ENCODE data around the gene MAPKBP1. TPM values are rescaled to one million over a fixed set of nuclear protein-coding genes. Genes with fewer than 3 reads are reported as not detected.

The MAPKBP1 gene
- total and polyA plus RNA-seq, 2 of the 8 experiments (the other 6 are each of a cell fraction or from before 2014, with no cell fraction given) = 4.3 to 11.3 TPM

DNA sequence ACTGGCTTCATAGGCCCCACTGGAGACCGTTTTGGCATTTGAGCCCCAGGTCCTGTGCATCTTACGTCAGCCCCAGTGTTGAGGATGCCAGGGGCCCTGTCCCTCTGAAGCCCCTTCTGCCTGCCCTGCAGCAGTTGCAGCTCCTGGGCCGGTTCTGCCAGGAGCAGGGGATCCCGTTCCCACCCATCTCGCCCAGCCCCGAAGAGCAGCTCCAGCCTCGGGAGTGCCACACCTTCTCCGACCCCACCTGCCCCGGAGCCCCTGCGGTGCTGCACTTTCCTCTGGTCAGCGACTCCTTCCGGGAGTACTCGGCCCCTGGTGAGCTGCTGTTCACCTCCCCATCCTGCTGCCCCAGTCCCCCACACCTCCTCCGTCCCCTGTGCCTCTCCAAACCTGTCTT lies 72.9 kb downstream of the MAPKBP1 start:
- H3K23ac ChIP-seq (ENCODE audit: insufficient read length) = no peak overlapping the region
- no peak overlapping the region for H2BK120ac ChIP-seq (replicated peaks; ENCODE audit: low read depth, low read length)
- H4K91ac ChIP-seq (replicated peaks; ENCODE audit: insufficient read length, low read length) = no peak overlapping the region
- H3K18ac ChIP-seq (ENCODE audit: extremely low read depth, low read length) = no peak overlapping the region
- no peaks in the 10 kb centered on the region for H3K79me1 ChIP-seq (ENCODE audit: low read depth, low read length)
- H3K23me2 ChIP-seq (ENCODE audit: low read depth, low read length) = 0 out of 2 replicates have a peak, but pooled peaks cover 2% of the 10 kb centered on the region
- no peak overlapping the region for H2BK5ac ChIP-seq (ENCODE audit: low read depth, low read length)
- no peak overlapping the region for H2AK5ac ChIP-seq (ENCODE audit: low read depth, low read length)
- H3K36me3 ChIP-seq (ENCODE audit: control insufficient read depth in 2 of 4, insufficient read depth in 4 of 4, low read length in 3 of 4) = peaks cover 0 to 7% (median 2%) of the 10 kb centered on the region in 4 experiments; a peak in 3 of 8 replicates
- 95% methylated on average over 13 of the region's 14 CpGs; no CpG with 5 or more reads in 1 of the 2 experiments for WGBS, 2 experiments (ENCODE audit: extremely low coverage in 1 of 2, insufficient coverage in 1 of 2, insufficient read length in 1 of 2, insufficient replicate concordance in 2 of 2, low coverage in 1 of 2, low lambda C conversion rate in 2 of 2, missing lambda C conversion rate in 1 of 2)
- CTCF ChIA-PET (ENCODE audit: partially characterized antibody) = interaction anchor here (1.0 to 6.7 kb wide), 5 partner anchors 10 to 34 kb away, joined by 4 to 30 read pairs (median 5); no protein-coding TSS in a partner anchor
- H3K4me1 ChIP-seq (replicated peaks in 1 of 4; ENCODE audit: control insufficient read depth in 3 of 4, insufficient read depth in 4 of 4, low read length in 3 of 4) = no peaks in the 10 kb centered on the region; a peak in 1 of 7 replicates
- H4K8ac ChIP-seq (ENCODE audit: extremely low read depth, insufficient read depth, low read length) = no peak overlapping the region
- no peak overlapping the region for H2BK20ac ChIP-seq (ENCODE audit: low read length)
- H3K9ac ChIP-seq (replicated peaks in 1 of 4; ENCODE audit: extremely low read depth in 1 of 4, low read depth in 3 of 4, low read length in 3 of 4) = no peak overlapping the region
- H2BK12ac ChIP-seq (ENCODE audit: low read depth, low read length) = no peak overlapping the region
- H3K9me3 ChIP-seq (ENCODE audit: insufficient read depth in 2 of 2, low read depth in 1 of 2, low read length in 1 of 2) = no peaks in the 10 kb centered on the region
- no peak overlapping the region for H3K14ac ChIP-seq (ENCODE audit: insufficient read length)
- H3K79me2 ChIP-seq (ENCODE audit: control insufficient read depth in 1 of 2, insufficient read depth in 2 of 2, low read length in 2 of 2) = no peaks in the 10 kb centered on the region
- H3K27me3 ChIP-seq (replicated peaks in 1 of 4; ENCODE audit: control insufficient read depth in 3 of 4, extremely low read depth in 1 of 4, insufficient read depth in 3 of 4, low read length in 3 of 4) = no peaks in the 10 kb centered on the region
- no peak overlapping the region for H4K5ac ChIP-seq (ENCODE audit: insufficient read length, low read depth, low read length)
- no peak for FAIRE-seq
- no peak overlapping the region for H3K27ac ChIP-seq (ENCODE audit: low read depth, low read length)
- H3K56ac ChIP-seq (replicated peaks; ENCODE audit: insufficient read length, low read depth, low read length) = no peak overlapping the region
- H3K4me2 ChIP-seq (ENCODE audit: insufficient read depth in 1 of 2, low read depth in 2 of 2, low read length in 2 of 2) = no peak overlapping the region
- DNase-seq (ENCODE audit: low read depth in 1 of 2, low spot score in 2 of 2) = no peak
- H3K4me3 ChIP-seq (ENCODE audit: extremely low read depth in 1 of 4, insufficient read depth in 2 of 4, low read depth in 3 of 4, low read length in 4 of 4) = no peak overlapping the region
- POLR2A ChIA-PET (ENCODE audit: partially characterized antibody) = interaction anchor here (1.0 to 1.4 kb wide), 4 partner anchors 11 to 34 kb away, joined by 3 to 5 read pairs (median 4); no protein-coding TSS in a partner anchor
- no peak overlapping the region for H2BK15ac ChIP-seq (ENCODE audit: low read length)
- H2AFZ ChIP-seq (ENCODE audit: low read length) = no peak overlapping the region
- no peaks in the 10 kb centered on the region for H4K20me1 ChIP-seq (replicated peaks in 1 of 2; ENCODE audit: control insufficient read depth in 1 of 2, insufficient read depth in 2 of 2, low read length in 2 of 2)
- no peak overlapping the region for H3K4ac ChIP-seq (replicated peaks; ENCODE audit: insufficient read length, low read depth, low read length)
- no peak for TF ChIP-seq JUN (IDR thresholded peaks at IDR 0.05; ENCODE audit: low read depth, low read length)
- TF ChIP-seq CHD1 (IDR thresholded peaks at IDR 0.05; ENCODE audit: low read depth, low read length) = no peak
- no peak for TF ChIP-seq USF2 (IDR thresholded peaks at IDR 0.05; ENCODE audit: low read length)
- TF ChIP-seq RAD21 (IDR thresholded peaks at IDR 0.05 in 1 of 2, conservative IDR thresholded peaks at IDR 0.05 in 1 of 2; ENCODE audit: low read depth in 2 of 2, low read length in 2 of 2) = no peak
- no peak for TF ChIP-seq SP4 (IDR thresholded peaks at IDR 0.05; ENCODE audit: low read length)
- no peak for TF ChIP-seq ATF3 (IDR thresholded peaks at IDR 0.05; ENCODE audit: insufficient read depth, low read depth, low read length)
- TF ChIP-seq NANOG (IDR thresholded peaks at IDR 0.05; ENCODE audit: insufficient read depth, low read depth, low read length, poor library complexity, severe bottlenecking) = no peak
- no peak for TF ChIP-seq EGR1 (IDR thresholded peaks at IDR 0.05; ENCODE audit: borderline replicate concordance, low read depth, low read length)
- no peak for TF ChIP-seq SIN3A (conservative IDR thresholded peaks at IDR 0.05 in 1 of 2, IDR thresholded peaks at IDR 0.05 in 1 of 2; ENCODE audit: low read depth in 1 of 2, low read length in 2 of 2)
- TF ChIP-seq HDAC2 (IDR thresholded peaks at IDR 0.05; ENCODE audit: borderline replicate concordance in 1 of 2, low read depth in 2 of 2, low read length in 2 of 2) = no peak
- no peak for TF ChIP-seq FOSL1 (IDR thresholded peaks at IDR 0.05; ENCODE audit: insufficient read depth, low read depth, low read length)

Measured in H1 (cell line).